ENCODE data around the gene NCAPH2.

NCAPH2 gene

GRCh38 chr22:50490531-50491308 is 17.3 kb upstream of the NCAPH2 start:
- DNase-seq (ENCODE audit: low read depth), result no peak

- DNase-seq (ENCODE audit: low read depth), result no peak
Observed at GRCh38 chr22:50497093-50497492, 10.9 kb upstream of the NCAPH2 start.

GRCh38 chr22:50498322-50498890 is 9.6 kb upstream of the NCAPH2 start:
- DNase-seq (ENCODE audit: low read depth), result no peak

GRCh38 chr22:50500452-50500851 is 7.6 kb upstream of the NCAPH2 start:
- no peak for DNase-seq (ENCODE audit: low read depth)

- no peak for DNase-seq (ENCODE audit: low read depth)
Observed at GRCh38 chr22:50502096-50502495, 5.9 kb upstream of the NCAPH2 start.

- DNase-seq (ENCODE audit: low read depth), result no peak
Observed at GRCh38 chr22:50502628-50503474, 5.2 kb upstream of the NCAPH2 start.

GRCh38 chr22:50503475-50504145 is 4.4 kb upstream of the NCAPH2 start:
- no peak for DNase-seq (ENCODE audit: low read depth)

GRCh38 chr22:50504369-50505211 is 3.4 kb upstream of the NCAPH2 start:
- DNase-seq (ENCODE audit: low read depth), result no peak

- DNase-seq (ENCODE audit: low read depth), result no peak
Observed at GRCh38 chr22:50505276-50505775, 2.7 kb upstream of the NCAPH2 start.

- no peak for DNase-seq (ENCODE audit: low read depth)
Observed at GRCh38 chr22:50505776-50506610, 2.0 kb upstream of the NCAPH2 start.

GRCh38 chr22:50506611-50507420 is 1.2 kb upstream of the NCAPH2 start:
- no peak for DNase-seq (ENCODE audit: low read depth)

GRCh38 chr22:50507421-50507990 is 518 bp upstream of the NCAPH2 start, which contains the start of gene LMF2:
Gene LMF2 (minus strand): TSS chr22:50507702. CDS start chr22:50507675, 27 bp downstream.
- DNase-seq (ENCODE audit: low read depth), result no peak

GRCh38 chr22:50508897-50509296 is 873 bp downstream of the NCAPH2 start:
- DNase-seq (ENCODE audit: low read depth), result no peak

- no peak for DNase-seq (ENCODE audit: low read depth)
Observed at GRCh38 chr22:50513175-50513574, 5.2 kb downstream of the NCAPH2 start.

- DNase-seq (ENCODE audit: low read depth), result no peak
Observed at GRCh38 chr22:50516068-50516467, 8.0 kb downstream of the NCAPH2 start.

GRCh38 chr22:50516891-50517290 is 8.9 kb downstream of the NCAPH2 start:
- no peak for DNase-seq (ENCODE audit: low read depth)

GRCh38 chr22:50517495-50518260 is 9.7 kb downstream of the NCAPH2 start:
- DNase-seq (ENCODE audit: low read depth), result no peak

- no peak for DNase-seq (ENCODE audit: low read depth)
Observed at GRCh38 chr22:50518606-50519005, 10.6 kb downstream of the NCAPH2 start.
